Measurements from ENCODE around the gene PCF11.
"Not testable (repeated sequence)": the region's sequence is repeated elsewhere in the genome, so short reads cannot be mapped to it uniquely, and the experiment has no call there.

Gene PCF11, protein sequence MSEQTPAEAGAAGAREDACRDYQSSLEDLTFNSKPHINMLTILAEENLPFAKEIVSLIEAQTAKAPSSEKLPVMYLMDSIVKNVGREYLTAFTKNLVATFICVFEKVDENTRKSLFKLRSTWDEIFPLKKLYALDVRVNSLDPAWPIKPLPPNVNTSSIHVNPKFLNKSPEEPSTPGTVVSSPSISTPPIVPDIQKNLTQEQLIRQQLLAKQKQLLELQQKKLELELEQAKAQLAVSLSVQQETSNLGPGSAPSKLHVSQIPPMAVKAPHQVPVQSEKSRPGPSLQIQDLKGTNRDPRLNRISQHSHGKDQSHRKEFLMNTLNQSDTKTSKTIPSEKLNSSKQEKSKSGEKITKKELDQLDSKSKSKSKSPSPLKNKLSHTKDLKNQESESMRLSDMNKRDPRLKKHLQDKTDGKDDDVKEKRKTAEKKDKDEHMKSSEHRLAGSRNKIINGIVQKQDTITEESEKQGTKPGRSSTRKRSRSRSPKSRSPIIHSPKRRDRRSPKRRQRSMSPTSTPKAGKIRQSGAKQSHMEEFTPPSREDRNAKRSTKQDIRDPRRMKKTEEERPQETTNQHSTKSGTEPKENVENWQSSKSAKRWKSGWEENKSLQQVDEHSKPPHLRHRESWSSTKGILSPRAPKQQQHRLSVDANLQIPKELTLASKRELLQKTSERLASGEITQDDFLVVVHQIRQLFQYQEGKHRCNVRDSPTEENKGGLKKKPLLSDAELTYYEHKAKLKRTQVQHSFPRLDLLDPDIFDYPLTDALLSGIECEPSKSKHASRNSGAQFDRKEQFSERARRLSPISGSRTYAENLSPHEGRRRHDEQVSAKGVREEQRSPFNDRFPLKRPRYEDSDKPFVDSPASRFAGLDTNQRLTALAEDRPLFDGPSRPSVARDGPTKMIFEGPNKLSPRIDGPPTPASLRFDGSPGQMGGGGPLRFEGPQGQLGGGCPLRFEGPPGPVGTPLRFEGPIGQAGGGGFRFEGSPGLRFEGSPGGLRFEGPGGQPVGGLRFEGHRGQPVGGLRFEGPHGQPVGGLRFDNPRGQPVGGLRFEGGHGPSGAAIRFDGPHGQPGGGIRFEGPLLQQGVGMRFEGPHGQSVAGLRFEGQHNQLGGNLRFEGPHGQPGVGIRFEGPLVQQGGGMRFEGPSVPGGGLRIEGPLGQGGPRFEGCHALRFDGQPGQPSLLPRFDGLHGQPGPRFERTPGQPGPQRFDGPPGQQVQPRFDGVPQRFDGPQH (N-terminal part only)

GRCh38 chr11:83156996-83157593 lies at the start of gene PCF11:
Gene PCF11, plus strand, starts transcription at chr11:83157131. Its CDS starts 309 bp downstream, at chr11:83157440.
- no peak for DNase-seq

DNA sequence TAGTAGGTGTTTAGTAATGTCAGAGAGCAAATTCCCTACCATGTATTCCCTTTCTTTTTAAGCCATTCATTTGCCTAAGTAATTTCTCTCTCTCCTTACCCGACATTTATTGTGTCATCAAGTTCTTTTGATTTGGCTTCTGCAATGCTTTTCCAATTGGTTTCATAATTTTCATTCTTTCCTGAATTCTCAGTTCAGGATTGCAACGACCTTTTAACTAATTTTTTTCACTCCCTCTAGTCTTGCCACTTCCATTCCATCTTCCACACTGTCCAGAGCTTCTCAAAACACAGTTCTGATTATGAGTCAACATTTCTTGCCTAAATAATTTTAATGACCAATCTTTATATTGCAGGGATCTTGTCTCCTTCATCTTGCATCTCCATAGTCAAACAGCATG lies 44.0 kb upstream of the PCF11 start:
- no peak for DNase-seq

- DNase-seq: no peak
Measured at GRCh38 chr11:83115026-83115425, 41.9 kb upstream of the PCF11 start.

GRCh38 chr11:83115551-83115950 lies 41.4 kb upstream of the PCF11 start:
- DNase-seq: no peak

GRCh38 chr11:83116015-83116641 lies 40.8 kb upstream of the PCF11 start:
- DNase-seq: no peak

GRCh38 chr11:83118814-83119213 lies 38.1 kb upstream of the PCF11 start:
- no peak for DNase-seq

DNA sequence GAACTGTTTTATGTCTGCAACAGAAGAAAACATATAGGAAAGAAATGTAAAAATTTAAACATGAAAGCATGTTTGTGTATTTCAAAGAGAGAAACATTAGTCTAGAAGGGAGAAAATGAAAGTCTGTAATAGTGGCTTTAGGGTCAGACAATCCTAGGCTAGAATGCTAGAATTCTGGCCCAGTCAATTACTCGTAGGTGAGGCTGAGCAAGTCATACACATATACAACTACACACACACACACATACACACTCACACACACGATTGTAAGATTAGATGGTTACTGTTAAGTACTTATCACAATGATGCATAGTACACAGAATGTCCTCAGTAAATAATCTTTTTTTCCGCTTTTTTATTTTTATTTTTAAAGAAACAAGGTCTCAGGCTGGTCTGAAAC lies 37.7 kb upstream of the PCF11 start:
- no peak for DNase-seq

GRCh38 chr11:83120327-83120726 lies 36.6 kb upstream of the PCF11 start:
- DNase-seq: no peak

DNA sequence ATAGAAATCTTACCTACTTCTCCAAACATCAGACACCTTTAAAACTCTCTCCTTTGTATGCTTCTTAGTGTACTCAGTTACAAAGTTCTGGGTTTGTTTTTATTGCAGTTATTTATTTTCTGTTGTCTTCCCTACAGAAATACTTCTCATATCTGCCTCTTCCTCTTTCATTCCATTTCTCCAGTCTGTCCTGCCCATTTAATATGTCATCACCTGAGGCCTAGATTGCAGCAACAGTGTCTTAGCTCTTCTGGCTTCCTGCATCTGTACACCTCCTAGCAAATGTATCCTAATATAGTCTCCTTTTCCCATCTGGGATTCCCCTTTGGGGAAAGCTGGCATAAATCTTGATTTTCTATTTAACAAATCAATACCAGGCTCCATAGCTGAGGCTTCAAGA lies 34.9 kb upstream of the PCF11 start:
- no peak for DNase-seq

DNA sequence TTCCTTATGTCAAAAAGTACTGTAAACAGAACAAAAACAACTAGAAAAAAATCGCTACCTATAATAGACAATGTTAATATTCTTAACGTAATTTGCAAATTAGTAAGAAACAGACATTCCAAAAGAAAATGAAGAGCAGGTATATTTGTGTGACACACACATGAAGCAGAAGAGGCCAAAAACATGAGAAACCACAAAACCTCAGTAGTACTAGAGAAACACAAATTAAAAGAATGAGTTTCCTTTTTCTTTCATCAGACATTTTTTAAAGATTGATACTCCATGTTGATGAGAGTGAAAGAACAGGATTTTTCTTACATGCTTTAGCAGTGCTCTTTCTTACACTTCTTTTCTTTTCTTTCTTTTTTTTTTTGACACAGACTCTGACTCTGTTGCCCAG lies 34.2 kb upstream of the PCF11 start:
- DNase-seq: no peak

DNA sequence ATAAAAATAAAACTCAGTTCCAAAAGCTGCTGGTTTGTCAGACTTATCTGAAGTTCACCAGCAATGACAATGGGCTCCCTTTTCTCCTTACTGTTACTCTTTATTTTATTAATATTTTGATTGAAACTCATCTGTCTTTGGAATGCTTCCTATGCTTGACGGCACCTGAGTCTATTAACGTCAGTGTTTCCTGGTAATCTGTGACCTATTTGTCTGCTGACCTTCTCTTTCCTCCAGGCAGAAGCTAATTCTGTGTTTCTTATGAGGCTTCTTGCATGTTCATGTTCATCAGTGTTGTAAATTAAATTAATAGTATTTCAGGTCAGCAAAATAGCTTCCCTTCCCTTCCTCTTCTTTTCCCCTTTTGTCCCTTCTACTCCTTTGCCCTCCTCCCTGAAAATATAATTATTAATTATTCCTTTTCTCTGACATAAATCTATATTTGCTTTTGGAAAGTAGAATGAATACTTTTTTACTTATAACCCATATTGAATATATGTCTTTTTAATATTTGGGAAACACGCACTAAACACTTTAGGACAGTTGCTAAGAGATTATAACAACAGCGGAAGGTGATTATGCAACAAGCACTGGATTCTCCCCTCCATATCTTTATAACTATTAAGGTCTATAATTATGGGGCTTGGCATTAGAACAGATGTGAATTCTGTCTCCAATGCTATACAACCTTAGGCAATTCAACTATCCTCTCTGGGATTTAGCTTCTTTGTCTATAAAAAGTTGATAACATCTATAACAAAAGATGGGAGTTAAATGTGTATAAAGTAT lies 32.1 kb upstream of the PCF11 start:
- no peak for DNase-seq

DNA sequence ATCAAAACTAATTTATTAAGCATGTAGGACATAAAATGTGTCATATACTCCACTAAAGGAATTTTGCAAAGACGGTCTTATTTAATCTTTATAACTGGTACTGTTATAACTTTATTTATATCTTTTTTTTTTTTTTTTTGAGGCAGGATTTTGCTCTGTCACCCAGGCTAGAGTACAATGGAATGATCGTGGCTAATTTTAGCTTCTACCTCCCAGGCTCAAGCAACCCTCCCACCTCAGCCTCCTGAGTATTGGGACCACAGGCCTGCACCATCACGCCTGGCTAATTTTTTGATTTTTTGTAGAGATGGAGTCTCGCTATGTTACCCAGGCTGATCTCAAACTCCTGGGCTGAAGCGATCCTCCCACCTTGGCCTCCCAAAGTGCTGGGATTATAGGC lies 31.4 kb upstream of the PCF11 start:
- DNase-seq: no peak

DNA sequence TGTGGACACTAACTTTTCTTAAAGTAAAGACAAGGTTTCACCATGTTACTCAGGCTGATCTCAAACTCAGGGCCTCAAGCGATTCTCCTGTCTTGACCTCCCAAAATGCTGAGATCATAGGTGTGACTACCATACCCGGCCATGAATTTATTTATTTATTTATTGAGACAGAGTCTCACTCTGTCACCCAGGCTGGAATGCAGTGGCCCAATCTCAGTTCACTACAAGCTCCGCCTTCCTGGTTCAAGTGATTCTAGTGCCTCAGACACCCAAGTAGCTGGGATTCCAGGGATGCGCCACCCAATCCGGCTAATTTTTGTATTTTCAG lies 29.7 kb upstream of the PCF11 start:
- no peak for DNase-seq

- no peak for DNase-seq
Measured at GRCh38 chr11:83132191-83132590, 24.7 kb upstream of the PCF11 start.

DNA sequence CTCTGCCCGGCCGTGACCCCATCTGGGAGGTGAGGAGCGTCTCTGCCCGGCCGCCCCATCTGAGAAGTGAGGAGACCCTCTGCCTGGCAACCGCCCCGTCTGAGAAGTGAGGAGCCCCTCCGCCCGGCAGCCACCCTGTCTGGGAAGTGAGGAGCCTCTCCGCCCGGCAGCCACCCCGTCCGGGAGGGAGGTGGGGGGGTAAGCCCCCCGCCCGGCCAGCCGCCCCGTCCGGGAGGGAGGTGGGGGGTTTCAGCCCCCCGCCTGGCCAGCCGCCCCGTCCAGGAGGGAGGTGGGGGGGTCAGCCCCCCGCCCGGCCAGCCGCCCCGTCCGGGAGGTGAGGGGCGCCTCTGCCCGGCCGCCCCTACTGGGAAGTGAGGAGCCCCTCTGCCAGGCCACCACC lies 23.7 kb upstream of the PCF11 start:
- not testable (repeated sequence) for DNase-seq

- no peak for DNase-seq
Measured at GRCh38 chr11:83139310-83139709, 17.6 kb upstream of the PCF11 start.

DNA sequence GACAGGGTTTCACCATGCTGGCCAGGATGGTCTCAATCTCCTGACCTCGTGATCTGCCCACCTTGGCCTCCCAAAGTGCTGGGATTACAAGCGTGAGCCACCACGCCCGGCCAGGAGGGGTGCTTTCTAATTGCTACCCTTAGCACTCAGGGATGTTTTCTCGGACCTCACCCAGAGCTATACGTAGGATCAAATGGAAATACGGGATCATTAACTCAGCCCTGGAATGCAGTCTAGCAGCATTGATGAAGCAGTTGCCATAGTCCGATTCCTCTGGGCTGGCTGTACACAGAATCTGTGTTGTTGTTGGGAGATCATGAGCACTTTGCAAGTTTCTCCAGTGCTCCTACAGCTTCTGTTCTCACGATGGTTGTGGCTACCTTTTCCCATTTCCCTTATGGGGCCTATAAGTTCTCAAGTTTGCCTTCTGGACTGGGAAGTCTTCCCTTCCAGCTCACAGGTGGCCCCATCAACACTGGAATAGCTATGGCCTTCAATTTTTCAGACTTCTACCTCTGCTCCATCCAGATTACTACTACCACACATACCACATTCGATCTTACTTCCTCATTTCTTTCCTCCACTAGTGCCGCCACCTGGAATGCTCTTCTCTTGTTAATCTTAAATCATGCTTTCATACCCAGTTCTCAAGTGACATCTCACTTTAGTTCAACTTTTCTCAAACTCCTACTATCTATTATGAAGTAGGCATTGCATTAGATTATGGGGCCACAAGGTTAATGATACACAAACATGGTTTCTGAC lies 16.1 kb upstream of the PCF11 start:
- no peak for DNase-seq

DNA sequence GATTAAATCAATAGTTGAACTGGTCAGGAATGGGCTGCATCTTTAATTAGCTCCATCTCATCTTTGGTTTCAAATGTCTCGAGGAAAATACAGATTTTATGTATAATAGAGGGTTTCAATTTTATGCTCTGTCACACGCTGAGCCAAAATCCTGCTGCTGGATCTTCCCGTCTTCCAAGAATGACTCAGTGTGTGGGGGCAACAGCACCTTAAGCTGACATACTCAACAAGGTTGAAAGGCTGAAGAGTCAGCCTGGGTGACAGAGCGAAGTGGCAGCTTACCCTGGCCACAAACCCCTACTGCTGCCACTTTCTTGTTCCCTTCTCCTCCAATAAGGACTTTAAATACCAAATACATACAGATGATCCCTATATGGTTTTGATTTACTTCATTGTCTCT lies 9.0 kb upstream of the PCF11 start:
- DNase-seq: no peak

DNA sequence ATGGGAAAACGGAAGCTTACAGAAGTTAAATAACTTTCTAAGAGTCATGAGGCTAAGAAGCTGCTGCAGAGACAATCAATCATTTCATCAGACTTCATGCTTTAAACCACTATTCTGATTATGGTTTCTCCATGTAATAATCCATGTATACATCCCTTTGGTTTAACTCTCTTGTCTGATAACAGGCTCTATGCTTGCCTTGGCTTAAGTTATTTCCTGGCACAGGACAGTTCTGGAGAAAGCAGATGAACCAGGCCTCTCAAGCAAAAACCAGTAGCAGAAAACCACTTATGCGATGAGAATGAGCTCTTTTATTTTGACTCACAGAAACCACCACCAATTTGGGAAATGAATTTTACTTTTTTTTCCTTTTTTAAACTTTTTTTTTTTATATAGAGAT lies 6.5 kb upstream of the PCF11 start:
- no peak for DNase-seq

DNA sequence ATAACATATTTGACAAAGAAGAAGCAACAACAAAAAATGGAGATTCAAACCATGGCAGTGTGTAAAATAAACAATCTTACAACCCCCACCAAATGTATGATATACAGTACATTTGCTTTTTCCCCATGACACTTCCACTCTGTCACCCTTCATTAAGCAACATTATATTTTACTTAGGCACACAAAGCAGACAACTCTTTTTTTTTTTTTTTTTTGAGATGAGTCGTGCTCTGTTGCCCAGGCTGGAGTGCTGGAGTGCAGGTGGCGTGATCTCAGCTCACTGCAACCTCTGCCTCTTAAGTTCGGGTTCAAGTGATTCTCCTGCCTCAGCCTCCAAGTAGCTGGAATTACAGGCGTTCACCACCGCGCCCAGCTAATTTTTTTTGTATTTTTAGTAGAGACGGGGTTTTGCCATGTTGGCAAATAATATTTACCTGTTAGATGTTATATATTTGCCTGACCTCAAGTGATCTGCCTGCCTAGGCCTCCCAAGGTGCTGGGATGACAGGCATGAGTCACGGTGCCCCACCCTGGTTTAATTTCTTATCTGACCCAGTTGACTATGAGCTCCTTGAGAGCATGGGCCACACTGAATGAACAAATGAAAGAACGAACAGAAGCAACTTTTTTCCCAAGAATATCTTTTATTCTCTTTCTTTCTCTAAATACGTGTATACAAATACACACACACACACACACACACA lies 5.5 kb upstream of the PCF11 start:
- DNase-seq: no peak
